Measurements from ENCODE around the gene SLC48A1. TPM values are rescaled to one million over a fixed set of nuclear protein-coding genes. Genes with fewer than 3 reads are reported as not detected.

Gene SLC48A1
- total and polyA plus RNA-seq, 11 donors: 13.0 to 68.2 (median 23.8) TPM

- Histone ChIP-seq H3K9me3 (no peaks in the 10 kb centered on the region), H3K36me3 (peaks cover 0 to 34% (median 7%) of the 10 kb centered on the region in 9 donors), H3K4me1 (peaks cover 4 to 51% (median 29%) of the 10 kb centered on the region in 12 donors), H3K27me3 (no peaks in the 10 kb centered on the region), H3K4me3 (no peak overlapping the region), H3K27ac (no peak overlapping the region)
- ATAC-seq: no peak
- WGBS, 4 donors: 74 to 79% (median 77%) methylated on average over 10 of the region's 10 CpGs
- peak in 1 of 5 donors; percentile 43 for DNase-seq
- TF ChIP-seq CTCF (IDR thresholded peaks at IDR 0.05) (peak in 8 of 12 donors; percentile 15 to 36 (median 30)), POLR2A (IDR thresholded peaks at IDR 0.05) (no peak)
- intact Hi-C loops (cut with DNase I): no loop called here
Measured at GRCh38 chr12:47744005-47744651, 28.9 kb upstream of the SLC48A1 start.

GRCh38 chr12:47744778-47745436 is 28.1 kb upstream of the SLC48A1 start:
- ATAC-seq (no peak), DNase-seq (peak in 2 of 5 donors; percentile 9 to 31)
- 77 to 85% (median 79%) methylated on average over 8 of the region's 8 CpGs for WGBS, 4 donors
- intact Hi-C loops (cut with DNase I): no loop called here
- peaks cover 0 to 39% (median 12%) of the 10 kb centered on the region in 9 donors for H3K36me3 ChIP-seq
- H3K4me1 ChIP-seq: peaks cover 4 to 43% (median 23%) of the 10 kb centered on the region in 12 donors
- no peak overlapping the region for H3K4me3 ChIP-seq
- TF ChIP-seq CTCF (IDR thresholded peaks at IDR 0.05) (no peak), POLR2A (IDR thresholded peaks at IDR 0.05) (no peak)
- H3K9me3 ChIP-seq: no peaks in the 10 kb centered on the region
- H3K27ac ChIP-seq: no peak overlapping the region
- no peaks in the 10 kb centered on the region for H3K27me3 ChIP-seq

- TF ChIP-seq POLR2A (IDR thresholded peaks at IDR 0.05) (no peak), CTCF (IDR thresholded peaks at IDR 0.05) (no peak)
- no peak overlapping the region for H3K4me3 ChIP-seq
- ATAC-seq (peak in 2 of 4 donors; percentile 15 to 41), DNase-seq (peak in 2 of 5 donors; percentile 21 to 59)
- H3K9me3 ChIP-seq: no peaks in the 10 kb centered on the region
- peaks cover 0 to 46% (median 12%) of the 10 kb centered on the region in 9 donors for H3K36me3 ChIP-seq
- intact Hi-C loops (cut with DNase I): no loop called here
- 52 to 60% (median 58%) methylated on average over 16 of the region's 16 CpGs for WGBS, 4 donors
- H3K27me3 ChIP-seq: no peaks in the 10 kb centered on the region
- peaks cover 4 to 37% (median 18%) of the 10 kb centered on the region in 12 donors for H3K4me1 ChIP-seq
- H3K27ac ChIP-seq: no peak overlapping the region
Measured at GRCh38 chr12:47745485-47746041, 27.5 kb upstream of the SLC48A1 start.

- H3K36me3 ChIP-seq: peaks cover 0 to 49% (median 12%) of the 10 kb centered on the region in 9 donors
- peak in 1 of 5 donors; percentile 24 for DNase-seq
- 76 to 88% (median 86%) methylated on average over 5 of the region's 5 CpGs for WGBS, 4 donors
Measured at GRCh38 chr12:47746073-47746472, 27.0 kb upstream of the SLC48A1 start.

More at GRCh38 chr12:47746073-47746472, 27.0 kb upstream of the SLC48A1 start:
- Histone ChIP-seq H3K27me3 (no peaks in the 10 kb centered on the region), H3K4me3 (no peak overlapping the region), H3K27ac (no peak overlapping the region), H3K9me3 (no peaks in the 10 kb centered on the region), H3K4me1 (peaks cover 1 to 37% (median 13%) of the 10 kb centered on the region in 12 donors)
- ATAC-seq: no peak
- TF ChIP-seq CTCF (IDR thresholded peaks at IDR 0.05): no peak
- no peak for TF ChIP-seq POLR2A (IDR thresholded peaks at IDR 0.05)
- intact Hi-C loops (cut with DNase I): no loop called here

Data from heart left ventricle (tissue), 16 donors.